Lung (tissue), 12 donors: ENCODE data around the gene BDH1. TPM values are rescaled to one million over a fixed set of nuclear protein-coding genes. Genes with fewer than 3 reads are reported as not detected.
A peak's percentile ranks its signal among the peaks of the same experiment; 100 is the strongest.
"Not testable (repeated sequence)": the region's sequence is repeated elsewhere in the genome, so short reads cannot be mapped to it uniquely, and the experiment has no call there.

Experiments
- ATAC-seq: fragments of 200-7000 bp; cut with Tn5 transposase; one replicate; pipeline ENCODE4 v1.9.1; 2020; ENCODE audit warnings: moderate number of reproducible peaks; ENCODE audit not compliant: insufficient read depth, low FRiP score
- DNase-seq, 3 donors: peaks; one replicate each; pipeline ENCODE4 v3.0.0-alpha.2; 2013 to 2017
- H3K27ac ChIP-seq, 2 donors: one replicate each; pipeline ENCODE4 v1.5.1; 2013; ENCODE audit warnings: mild to moderate bottlenecking in 2 of 2, moderate library complexity in 2 of 2, control low read depth in 1 of 2, inconsistent platforms in 1 of 2, low read depth in 1 of 2, low read length in 1 of 2
- H3K27me3 ChIP-seq, 3 donors: one replicate each; pipeline ENCODE4 v1.5.1; 2013; ENCODE audit warnings: low read length in 2 of 3; ENCODE audit not compliant: control insufficient read depth in 3 of 3, insufficient read depth in 3 of 3
- H3K36me3 ChIP-seq, 4 donors: one replicate each; pipeline ENCODE4 v1.5.1; 2013; ENCODE audit warnings: low read length in 4 of 4, mild to moderate bottlenecking in 1 of 4, moderate library complexity in 1 of 4; ENCODE audit not compliant: control insufficient read depth in 4 of 4, insufficient read depth in 4 of 4
- H3K4me1 ChIP-seq, 5 donors: one replicate each; pipeline ENCODE4 v1.5.1; 2013; ENCODE audit warnings: low read length in 5 of 5, mild to moderate bottlenecking in 2 of 5, moderate library complexity in 1 of 5; ENCODE audit not compliant: control insufficient read depth in 5 of 5, insufficient read depth in 5 of 5
- H3K4me3 ChIP-seq: one replicate; pipeline ENCODE4 v1.5.1; 2013; ENCODE audit warnings: mild to moderate bottlenecking, control low read depth, moderate library complexity
- H3K9ac ChIP-seq, 2 donors: one replicate each; pipeline ENCODE4 v1.5.1; 2013; ENCODE audit warnings: low read length in 2 of 2, control low read depth in 1 of 2; ENCODE audit not compliant: insufficient read depth in 1 of 2
- H3K9me3 ChIP-seq, 4 donors: one replicate each; pipeline ENCODE4 v1.5.1; 2013; ENCODE audit warnings: low read length in 3 of 4, mild to moderate bottlenecking in 1 of 4, moderate library complexity in 1 of 4; ENCODE audit not compliant: control insufficient read depth in 4 of 4, insufficient read depth in 3 of 4
- WGBS, 2 donors: extraction: QIAGEN DNeasy Blood & Tissue Kit; methylation state at CpG; one replicate each; pipeline ENCODE4 v1.1.7; 2013; 5-methylcytosine and 5-hydroxymethylcytosine counted together
- polyA plus RNA-seq, 2 donors: library from polyadenylated mRNA; stranded (reverse); fragments of 200-250 nt; gene quantifications; one replicate each; pipeline ENCODE4 v1.2.1, GENCODE V29; 2013
- total RNA-seq, 2 donors: library from RNA; depleted of rRNA in 1 of 2; stranded (reverse); fragments of >200 nt in 1 of 2; gene quantifications; one replicate each; pipeline ENCODE4 v1.2.1, GENCODE V29; 2014 to 2021
- TF ChIP-seq, protein P1 (sequence below): IDR thresholded peaks from 2 replicates; pipeline ENCODE4 v1.5.1; 2012; ENCODE audit warnings: mild to moderate bottlenecking; ENCODE audit errors: control extremely low read depth, extremely low read depth
- donor health status: control.
- donor health status: control.
- donor health status: Bipolar disorder and iron deficiency.
- donor health status: healthy.
- donor health status: DM: yes; HTN: yes; CAD: no.

The BDH1 gene
- total and polyA plus RNA-seq, 4 donors: 14.3 to 32.8 (median 17.0) TPM

DNA sequence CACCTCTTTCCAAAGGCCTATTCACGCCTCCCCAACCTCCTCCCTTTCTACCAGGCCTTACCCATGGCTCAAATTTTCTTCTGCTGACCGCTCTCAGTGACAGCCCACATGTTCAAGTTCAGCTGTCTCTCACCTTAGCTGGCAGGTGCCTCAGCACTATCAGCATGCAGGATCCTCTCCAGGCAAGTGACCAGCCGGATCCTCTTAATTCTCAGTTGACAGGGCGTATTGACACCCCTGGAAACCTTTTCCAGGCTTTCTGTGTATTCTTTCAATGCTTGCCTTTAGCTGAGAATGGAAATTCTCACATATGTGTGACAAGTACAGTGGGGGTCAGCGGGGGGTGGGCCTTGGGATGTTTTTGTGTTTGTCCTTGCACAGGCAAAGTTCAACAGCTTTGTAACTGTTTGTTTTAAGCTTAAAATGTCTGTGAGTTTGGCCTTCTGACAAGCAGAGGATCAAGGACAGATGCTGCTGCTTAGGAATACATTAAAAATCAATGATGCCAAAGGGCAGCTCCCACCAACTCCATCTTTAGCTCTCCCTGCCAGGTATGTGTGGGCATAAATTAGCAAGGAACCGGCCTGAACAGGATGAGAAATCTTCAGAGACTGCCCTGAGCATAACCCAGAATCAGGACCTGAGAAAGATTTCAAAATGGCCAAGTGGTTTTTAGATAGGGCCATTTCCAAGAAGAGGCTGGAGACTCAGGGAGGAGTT lies 17.4 kb upstream of the BDH1 start:
- H3K9me3 ChIP-seq: peaks cover 0 to 2% (median 0%) of the 10 kb centered on the region in 4 donors

DNA sequence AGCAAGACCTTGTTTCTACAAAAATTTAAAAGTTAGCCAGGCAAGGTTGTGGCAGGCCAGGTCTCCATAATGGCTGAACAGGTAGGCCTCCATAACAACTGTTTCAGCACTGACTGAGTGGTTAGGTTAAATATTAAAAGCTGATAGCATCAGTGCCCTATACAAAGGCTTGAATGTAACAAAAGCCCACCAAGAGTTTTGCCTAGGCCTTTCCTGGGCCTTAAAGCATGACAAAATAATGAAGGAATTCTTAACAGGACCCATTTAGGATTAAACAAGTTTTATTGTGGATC lies 16.1 kb upstream of the BDH1 start:
- not testable (repeated sequence) for H3K27ac ChIP-seq, H3K9me3 ChIP-seq, H3K36me3 ChIP-seq, H3K27me3 ChIP-seq, H3K9ac ChIP-seq, ATAC-seq, H3K4me1 ChIP-seq, H3K4me3 ChIP-seq
- peak in 1 of 3 donors; percentile 7 for DNase-seq

More for the DNA sequence above, 17.4 kb upstream of the BDH1 start:
- whole genome bisulfite sequencing, 2 donors: 86 to 89% methylated on average over 6 of the region's 6 CpGs
- no peak for DNase-seq
- Histone ChIP-seq H3K9ac (no peak overlapping the region), H3K4me3 (no peak overlapping the region), H3K4me1 (no peaks in the 10 kb centered on the region), H3K27ac (no peak overlapping the region), H3K36me3 (peaks cover 0 to 5% (median 0%) of the 10 kb centered on the region in 4 donors), H3K27me3 (no peaks in the 10 kb centered on the region)
- TF ChIP-seq, protein P1, sequence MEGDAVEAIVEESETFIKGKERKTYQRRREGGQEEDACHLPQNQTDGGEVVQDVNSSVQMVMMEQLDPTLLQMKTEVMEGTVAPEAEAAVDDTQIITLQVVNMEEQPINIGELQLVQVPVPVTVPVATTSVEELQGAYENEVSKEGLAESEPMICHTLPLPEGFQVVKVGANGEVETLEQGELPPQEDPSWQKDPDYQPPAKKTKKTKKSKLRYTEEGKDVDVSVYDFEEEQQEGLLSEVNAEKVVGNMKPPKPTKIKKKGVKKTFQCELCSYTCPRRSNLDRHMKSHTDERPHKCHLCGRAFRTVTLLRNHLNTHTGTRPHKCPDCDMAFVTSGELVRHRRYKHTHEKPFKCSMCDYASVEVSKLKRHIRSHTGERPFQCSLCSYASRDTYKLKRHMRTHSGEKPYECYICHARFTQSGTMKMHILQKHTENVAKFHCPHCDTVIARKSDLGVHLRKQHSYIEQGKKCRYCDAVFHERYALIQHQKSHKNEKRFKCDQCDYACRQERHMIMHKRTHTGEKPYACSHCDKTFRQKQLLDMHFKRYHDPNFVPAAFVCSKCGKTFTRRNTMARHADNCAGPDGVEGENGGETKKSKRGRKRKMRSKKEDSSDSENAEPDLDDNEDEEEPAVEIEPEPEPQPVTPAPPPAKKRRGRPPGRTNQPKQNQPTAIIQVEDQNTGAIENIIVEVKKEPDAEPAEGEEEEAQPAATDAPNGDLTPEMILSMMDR: no peak
- no peak for ATAC-seq

DNA sequence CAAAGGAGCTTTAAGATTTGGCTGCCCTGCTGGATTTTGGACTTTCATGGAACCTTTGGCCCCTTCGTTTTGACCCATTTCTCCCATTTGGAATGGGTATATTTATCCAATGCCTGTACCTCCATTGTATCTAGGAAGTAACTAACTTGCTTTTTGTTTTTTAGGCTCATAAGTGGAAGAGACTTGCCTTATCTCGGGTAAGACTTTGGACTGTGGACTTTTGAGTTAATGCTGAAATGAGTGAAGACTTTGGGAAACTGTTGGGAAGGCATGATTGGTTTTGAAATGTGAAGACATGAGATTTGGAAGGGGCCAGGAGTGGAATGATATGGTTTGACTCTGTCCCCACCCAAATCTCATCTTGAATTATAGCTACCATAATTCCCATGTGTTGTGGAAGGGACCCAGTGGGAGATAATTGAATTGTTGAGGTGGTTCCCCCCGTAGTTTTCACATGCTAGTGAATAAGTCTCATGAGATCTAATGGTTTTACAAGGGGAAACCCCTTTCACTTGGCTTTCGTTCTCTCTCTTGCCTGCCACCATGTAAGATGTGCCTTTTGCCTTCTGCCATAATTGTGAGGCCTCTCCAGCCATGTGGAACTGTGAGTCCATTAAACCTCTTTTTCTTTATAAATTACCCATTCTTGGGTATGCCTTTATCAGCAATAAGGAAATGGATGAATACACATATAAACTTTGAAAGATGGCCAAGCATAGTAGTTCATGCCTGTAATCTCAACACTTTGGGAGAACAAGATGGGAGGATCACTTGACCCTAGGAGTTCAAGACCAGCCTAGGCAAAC lies 15.5 kb upstream of the BDH1 start:
- not testable (repeated sequence) for H3K27me3 ChIP-seq, H3K9ac ChIP-seq, ATAC-seq, DNase-seq, H3K9me3 ChIP-seq, H3K27ac ChIP-seq, H3K36me3 ChIP-seq, H3K4me3 ChIP-seq, H3K4me1 ChIP-seq
- 82 to 91% methylated on average over 4 of the region's 4 CpGs for WGBS, 2 donors

DNA sequence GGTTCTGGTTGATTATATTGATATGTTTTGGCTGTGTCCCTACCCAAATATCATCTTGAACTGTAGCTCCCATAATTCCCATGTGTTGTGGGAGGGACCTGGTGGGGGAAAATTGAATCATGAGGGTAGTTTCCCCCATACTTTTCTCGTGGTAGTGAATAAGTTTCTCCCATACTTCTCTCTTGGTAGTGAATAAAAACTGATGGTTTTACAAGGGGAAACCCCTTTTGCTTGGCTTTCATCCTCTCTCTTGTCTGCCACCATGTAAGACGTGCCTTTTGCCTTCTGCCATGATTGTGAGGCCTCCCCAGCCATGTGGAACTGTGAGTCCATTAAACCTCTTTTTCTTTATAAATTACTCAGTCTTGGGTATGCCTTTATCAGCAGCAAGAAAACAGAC lies 13.7 kb upstream of the BDH1 start:
- not testable (repeated sequence) for H3K36me3 ChIP-seq, H3K4me1 ChIP-seq, H3K4me3 ChIP-seq, H3K27me3 ChIP-seq, H3K9ac ChIP-seq, ATAC-seq, H3K27ac ChIP-seq, DNase-seq, H3K9me3 ChIP-seq
- WGBS, 2 donors: 78 to 90% methylated on average over 2 of the region's 2 CpGs
